ENCODE results near the gene PCDH17. TPM values are rescaled to one million over a fixed set of nuclear protein-coding genes. Genes with fewer than 3 reads are reported as not detected.

Gene PCDH17
- total and polyA plus RNA-seq, 9 of the 15 experiments (the other 6 are each of a cell fraction or from before 2014, with no cell fraction given), result not detected

DNA sequence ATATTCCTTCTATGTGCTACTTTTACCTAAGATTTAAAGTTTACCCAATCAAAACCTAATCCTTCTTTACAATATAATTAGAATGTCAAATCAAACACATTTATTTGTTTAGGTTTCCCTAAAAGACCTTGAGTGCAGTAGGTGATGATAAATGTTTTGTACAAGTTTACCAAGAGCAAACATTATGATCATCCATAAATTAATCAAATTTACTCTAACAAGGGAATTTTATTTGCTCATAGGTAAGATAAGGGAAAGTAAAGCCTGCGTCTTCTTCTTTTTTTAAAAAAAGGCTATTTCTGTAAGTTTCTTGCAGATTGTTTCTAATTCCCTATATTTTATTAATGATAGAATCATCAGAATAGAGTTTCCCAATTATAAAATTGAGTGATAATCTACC lies 48.0 kb upstream of the PCDH17 start:
- Histone ChIP-seq H3K27me3 (ENCODE audit: control insufficient read depth in 2 of 2, insufficient read depth in 2 of 2, low read length in 2 of 2) (no peaks in the 10 kb centered on the region), H3K4me2 (ENCODE audit: insufficient read depth, low read length) (no peak overlapping the region), H3K4me3 (no peak overlapping the region), H3K27ac (ENCODE audit: extremely low read depth, low read depth, low read length) (no peak overlapping the region), H3K36me3 (ENCODE audit: control insufficient read depth, insufficient read depth, low read length) (no peaks in the 10 kb centered on the region), H3K9me1 (ENCODE audit: control insufficient read depth, insufficient read depth, low read length) (no peaks in the 10 kb centered on the region), H2AFZ (ENCODE audit: low read depth, low read length) (no peak overlapping the region), H3K79me2 (ENCODE audit: control insufficient read depth, insufficient read depth, low read length) (no peaks in the 10 kb centered on the region), H3K4me1 (replicated peaks in 1 of 2; ENCODE audit: control insufficient read depth in 2 of 2, insufficient read depth in 2 of 2, low read length in 2 of 2) (no peaks in the 10 kb centered on the region), H4K20me1 (replicated peaks; ENCODE audit: control insufficient read depth, insufficient read depth, low read length) (no peaks in the 10 kb centered on the region), H3K9me3 (replicated peaks; ENCODE audit: control insufficient read depth, insufficient read depth, low read depth, low read length) (no peaks in the 10 kb centered on the region), H3K9ac (ENCODE audit: insufficient read depth in 1 of 2, low read depth in 2 of 2, low read length in 2 of 2) (no peak overlapping the region)
- no peak for FAIRE-seq
- DNase-seq (ENCODE audit: extremely low read depth in 1 of 4, low spot score in 3 of 4), result no peak
- BruUV-seq (replicated peaks), result no TSS peak
- ChIA-PET CTCF (ENCODE audit: low intra/inter-chr PET ratio) (no interaction called here), POLR2A (no interaction called here)
- 0% methylated on average over 1 of the region's 1 CpG for WGBS (ENCODE audit: insufficient coverage, low coverage, missing lambda C conversion rate)
- intact Hi-C loops (cut with micrococcal nuclease), result no loop called here
- in situ Hi-C loops (cut with MboI), result no loop called here
- ATAC-seq, result no peak
- TF ChIP-seq, protein P1, sequence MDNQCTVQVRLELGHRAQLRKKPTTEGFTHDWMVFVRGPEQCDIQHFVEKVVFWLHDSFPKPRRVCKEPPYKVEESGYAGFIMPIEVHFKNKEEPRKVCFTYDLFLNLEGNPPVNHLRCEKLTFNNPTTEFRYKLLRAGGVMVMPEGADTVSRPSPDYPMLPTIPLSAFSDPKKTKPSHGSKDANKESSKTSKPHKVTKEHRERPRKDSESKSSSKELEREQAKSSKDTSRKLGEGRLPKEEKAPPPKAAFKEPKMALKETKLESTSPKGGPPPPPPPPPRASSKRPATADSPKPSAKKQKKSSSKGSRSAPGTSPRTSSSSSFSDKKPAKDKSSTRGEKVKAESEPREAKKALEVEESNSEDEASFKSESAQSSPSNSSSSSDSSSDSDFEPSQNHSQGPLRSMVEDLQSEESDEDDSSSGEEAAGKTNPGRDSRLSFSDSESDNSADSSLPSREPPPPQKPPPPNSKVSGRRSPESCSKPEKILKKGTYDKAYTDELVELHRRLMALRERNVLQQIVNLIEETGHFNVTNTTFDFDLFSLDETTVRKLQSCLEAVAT (IDR thresholded peaks at IDR 0.05), result no peak
- no peak for TF ChIP-seq POLR2AphosphoS2 (IDR thresholded peaks at IDR 0.05; ENCODE audit: low read length)
- no peak for TF ChIP-seq HIVEP1 (CRISPR knock-in tag; IDR thresholded peaks at IDR 0.05)
- no peak for TF ChIP-seq ATF1 (CRISPR knock-in tag; IDR thresholded peaks at IDR 0.05)
- no peak for TF ChIP-seq ATF1 (tag; IDR thresholded peaks at IDR 0.05)
- TF ChIP-seq, protein P2, sequence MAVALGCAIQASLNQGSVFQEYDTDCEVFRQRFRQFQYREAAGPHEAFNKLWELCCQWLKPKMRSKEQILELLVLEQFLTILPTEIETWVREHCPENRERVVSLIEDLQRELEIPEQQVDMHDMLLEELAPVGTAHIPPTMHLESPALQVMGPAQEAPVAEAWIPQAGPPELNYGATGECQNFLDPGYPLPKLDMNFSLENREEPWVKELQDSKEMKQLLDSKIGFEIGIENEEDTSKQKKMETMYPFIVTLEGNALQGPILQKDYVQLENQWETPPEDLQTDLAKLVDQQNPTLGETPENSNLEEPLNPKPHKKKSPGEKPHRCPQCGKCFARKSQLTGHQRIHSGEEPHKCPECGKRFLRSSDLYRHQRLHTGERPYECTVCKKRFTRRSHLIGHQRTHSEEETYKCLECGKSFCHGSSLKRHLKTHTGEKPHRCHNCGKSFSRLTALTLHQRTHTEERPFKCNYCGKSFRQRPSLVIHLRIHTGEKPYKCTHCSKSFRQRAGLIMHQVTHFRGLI (CRISPR knock-in tag; IDR thresholded peaks at IDR 0.05), result no peak
- TF ChIP-seq PCBP2 (IDR thresholded peaks at IDR 0.05; ENCODE audit: low read depth, low read length, poor library complexity, severe bottlenecking), result no peak
- TF ChIP-seq SREBF1 (IDR thresholded peaks at IDR 0.05; ENCODE audit: borderline replicate concordance, low read depth, low read length), result no peak
- no peak for TF ChIP-seq ZNF24 (IDR thresholded peaks at IDR 0.05)
- TF ChIP-seq, protein P3, sequence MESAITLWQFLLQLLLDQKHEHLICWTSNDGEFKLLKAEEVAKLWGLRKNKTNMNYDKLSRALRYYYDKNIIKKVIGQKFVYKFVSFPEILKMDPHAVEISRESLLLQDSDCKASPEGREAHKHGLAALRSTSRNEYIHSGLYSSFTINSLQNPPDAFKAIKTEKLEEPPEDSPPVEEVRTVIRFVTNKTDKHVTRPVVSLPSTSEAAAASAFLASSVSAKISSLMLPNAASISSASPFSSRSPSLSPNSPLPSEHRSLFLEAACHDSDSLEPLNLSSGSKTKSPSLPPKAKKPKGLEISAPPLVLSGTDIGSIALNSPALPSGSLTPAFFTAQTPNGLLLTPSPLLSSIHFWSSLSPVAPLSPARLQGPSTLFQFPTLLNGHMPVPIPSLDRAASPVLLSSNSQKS (CRISPR knock-in tag; IDR thresholded peaks at IDR 0.05), result no peak
- TF ChIP-seq CBFA2T3 (IDR thresholded peaks at IDR 0.05), result no peak
- no peak for TF ChIP-seq ELF2 (CRISPR knock-in tag; IDR thresholded peaks at IDR 0.05)
- TF ChIP-seq SOX6 (IDR thresholded peaks at IDR 0.05), result no peak
- TF ChIP-seq, protein P4, sequence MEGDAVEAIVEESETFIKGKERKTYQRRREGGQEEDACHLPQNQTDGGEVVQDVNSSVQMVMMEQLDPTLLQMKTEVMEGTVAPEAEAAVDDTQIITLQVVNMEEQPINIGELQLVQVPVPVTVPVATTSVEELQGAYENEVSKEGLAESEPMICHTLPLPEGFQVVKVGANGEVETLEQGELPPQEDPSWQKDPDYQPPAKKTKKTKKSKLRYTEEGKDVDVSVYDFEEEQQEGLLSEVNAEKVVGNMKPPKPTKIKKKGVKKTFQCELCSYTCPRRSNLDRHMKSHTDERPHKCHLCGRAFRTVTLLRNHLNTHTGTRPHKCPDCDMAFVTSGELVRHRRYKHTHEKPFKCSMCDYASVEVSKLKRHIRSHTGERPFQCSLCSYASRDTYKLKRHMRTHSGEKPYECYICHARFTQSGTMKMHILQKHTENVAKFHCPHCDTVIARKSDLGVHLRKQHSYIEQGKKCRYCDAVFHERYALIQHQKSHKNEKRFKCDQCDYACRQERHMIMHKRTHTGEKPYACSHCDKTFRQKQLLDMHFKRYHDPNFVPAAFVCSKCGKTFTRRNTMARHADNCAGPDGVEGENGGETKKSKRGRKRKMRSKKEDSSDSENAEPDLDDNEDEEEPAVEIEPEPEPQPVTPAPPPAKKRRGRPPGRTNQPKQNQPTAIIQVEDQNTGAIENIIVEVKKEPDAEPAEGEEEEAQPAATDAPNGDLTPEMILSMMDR (IDR thresholded peaks at IDR 0.05 in 2 of 3, conservative IDR thresholded peaks at IDR 0.05 in 1 of 3; ENCODE audit: insufficient read depth in 2 of 3, low read depth in 1 of 3, low read length in 3 of 3), result no peak
- TF ChIP-seq JUNB (CRISPR knock-in tag; conservative IDR thresholded peaks at IDR 0.05), result no peak
- no peak for TF ChIP-seq ERF (CRISPR knock-in tag; IDR thresholded peaks at IDR 0.05)
- TF ChIP-seq MAFF (IDR thresholded peaks at IDR 0.05; ENCODE audit: low read length), result no peak
- no peak for TF ChIP-seq BRD4 (IDR thresholded peaks at IDR 0.05)
